ENCODE results near the gene VAV1. TPM values are rescaled to one million over a fixed set of nuclear protein-coding genes. Genes with fewer than 3 reads are reported as not detected.

Gene VAV1
- total and polyA plus RNA-seq, 2 of the 13 experiments (the other 11 are each of a cell fraction or from before 2014, with no cell fraction given): not detected

- TF ChIP-seq MXD3 (CRISPR knock-in tag; IDR thresholded peaks at IDR 0.05): 0 out of 2 replicates have a peak, but pooled peaks have one; percentile 52
- TF ChIP-seq, protein P1, sequence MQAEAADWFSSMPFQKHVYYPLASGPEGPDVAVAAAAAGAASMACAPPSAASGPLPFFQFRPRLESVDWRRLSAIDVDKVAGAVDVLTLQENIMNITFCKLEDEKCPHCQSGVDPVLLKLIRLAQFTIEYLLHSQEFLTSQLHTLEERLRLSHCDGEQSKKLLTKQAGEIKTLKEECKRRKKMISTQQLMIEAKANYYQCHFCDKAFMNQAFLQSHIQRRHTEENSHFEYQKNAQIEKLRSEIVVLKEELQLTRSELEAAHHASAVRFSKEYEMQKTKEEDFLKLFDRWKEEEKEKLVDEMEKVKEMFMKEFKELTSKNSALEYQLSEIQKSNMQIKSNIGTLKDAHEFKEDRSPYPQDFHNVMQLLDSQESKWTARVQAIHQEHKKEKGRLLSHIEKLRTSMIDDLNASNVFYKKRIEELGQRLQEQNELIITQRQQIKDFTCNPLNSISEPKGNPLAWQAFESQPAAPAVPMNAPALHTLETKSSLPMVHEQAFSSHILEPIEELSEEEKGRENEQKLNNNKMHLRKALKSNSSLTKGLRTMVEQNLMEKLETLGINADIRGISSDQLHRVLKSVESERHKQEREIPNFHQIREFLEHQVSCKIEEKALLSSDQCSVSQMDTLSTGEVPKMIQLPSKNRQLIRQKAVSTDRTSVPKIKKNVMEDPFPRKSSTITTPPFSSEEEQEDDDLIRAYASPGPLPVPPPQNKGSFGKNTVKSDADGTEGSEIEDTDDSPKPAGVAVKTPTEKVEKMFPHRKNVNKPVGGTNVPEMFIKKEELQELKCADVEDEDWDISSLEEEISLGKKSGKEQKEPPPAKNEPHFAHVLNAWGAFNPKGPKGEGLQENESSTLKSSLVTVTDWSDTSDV (CRISPR knock-in tag; IDR thresholded peaks at IDR 0.05): no peak
- TF ChIP-seq ZBTB7A (CRISPR knock-in tag; IDR thresholded peaks at IDR 0.05): peak; percentile 72; the same call in 1 of the 2 replicates
- TF ChIP-seq SRSF1 (optimal IDR thresholded peaks at IDR 0.05; ENCODE audit: low read depth, low read length): peak; percentile 70
- TF ChIP-seq BHLHE40 (IDR thresholded peaks at IDR 0.05; ENCODE audit: low read length): peak; percentile 98
- TF ChIP-seq KDM2A (CRISPR knock-in tag; IDR thresholded peaks at IDR 0.05; ENCODE audit: borderline replicate concordance, low read depth): peak; percentile 64
- TF ChIP-seq NONO (IDR thresholded peaks at IDR 0.05): 0 out of 2 replicates have a peak, but pooled peaks have one; percentile 25
- TF ChIP-seq NONO (CRISPR knock-in tag; conservative IDR thresholded peaks at IDR 0.05): no peak; the same call in none of the 2 replicates
- TF ChIP-seq PHB2 (IDR thresholded peaks at IDR 0.05; ENCODE audit: partially characterized antibody): no peak
- peak; percentile 100 for TF ChIP-seq FOXK2 (IDR thresholded peaks at IDR 0.05)
- TF ChIP-seq, protein P2, sequence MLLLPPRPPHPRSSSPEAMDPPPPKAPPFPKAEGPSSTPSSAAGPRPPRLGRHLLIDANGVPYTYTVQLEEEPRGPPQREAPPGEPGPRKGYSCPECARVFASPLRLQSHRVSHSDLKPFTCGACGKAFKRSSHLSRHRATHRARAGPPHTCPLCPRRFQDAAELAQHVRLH (CRISPR knock-in tag; IDR thresholded peaks at IDR 0.05; ENCODE audit: borderline replicate concordance, low read depth): 0 out of 2 replicates have a peak, but pooled peaks have one; percentile 4
- TF ChIP-seq PHF20 (CRISPR knock-in tag; IDR thresholded peaks at IDR 0.05): peak; percentile 24; the same call in 1 of the 2 replicates
- TF ChIP-seq HNF4G (IDR thresholded peaks at IDR 0.05; ENCODE audit: borderline replicate concordance, low read depth, low read length): 0 out of 2 replicates have a peak, but pooled peaks have one; percentile 22
- peak; percentile 26; the same call in 1 of the 2 replicates for TF ChIP-seq HNF4G (CRISPR knock-in tag; IDR thresholded peaks at IDR 0.05; ENCODE audit: borderline replicate concordance, low read depth)
- TF ChIP-seq CEBPZ (IDR thresholded peaks at IDR 0.05; ENCODE audit: low read length): peak; percentile 93
- TF ChIP-seq HCFC1 (IDR thresholded peaks at IDR 0.05; ENCODE audit: low read depth, low read length): 0 out of 2 replicates have a peak, but pooled peaks have one; percentile 30
- TF ChIP-seq FOXO4 (CRISPR knock-in tag; conservative IDR thresholded peaks at IDR 0.05): no peak
- 0 out of 2 replicates have a peak, but pooled peaks have one; percentile 48 for TF ChIP-seq ZNF724P (CRISPR knock-in tag; IDR thresholded peaks at IDR 0.05; ENCODE audit: borderline replicate concordance)
- TF ChIP-seq, protein P3, sequence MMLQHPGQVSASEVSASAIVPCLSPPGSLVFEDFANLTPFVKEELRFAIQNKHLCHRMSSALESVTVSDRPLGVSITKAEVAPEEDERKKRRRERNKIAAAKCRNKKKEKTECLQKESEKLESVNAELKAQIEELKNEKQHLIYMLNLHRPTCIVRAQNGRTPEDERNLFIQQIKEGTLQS (CRISPR knock-in tag; IDR thresholded peaks at IDR 0.05): no peak
Measured at GRCh38 chr19:6737284-6737872, 35.1 kb upstream of the VAV1 start, which contains the start of gene GPR108 (continued).
